ENCODE results near the gene ATRX.

- TF ChIP-seq, protein P1, sequence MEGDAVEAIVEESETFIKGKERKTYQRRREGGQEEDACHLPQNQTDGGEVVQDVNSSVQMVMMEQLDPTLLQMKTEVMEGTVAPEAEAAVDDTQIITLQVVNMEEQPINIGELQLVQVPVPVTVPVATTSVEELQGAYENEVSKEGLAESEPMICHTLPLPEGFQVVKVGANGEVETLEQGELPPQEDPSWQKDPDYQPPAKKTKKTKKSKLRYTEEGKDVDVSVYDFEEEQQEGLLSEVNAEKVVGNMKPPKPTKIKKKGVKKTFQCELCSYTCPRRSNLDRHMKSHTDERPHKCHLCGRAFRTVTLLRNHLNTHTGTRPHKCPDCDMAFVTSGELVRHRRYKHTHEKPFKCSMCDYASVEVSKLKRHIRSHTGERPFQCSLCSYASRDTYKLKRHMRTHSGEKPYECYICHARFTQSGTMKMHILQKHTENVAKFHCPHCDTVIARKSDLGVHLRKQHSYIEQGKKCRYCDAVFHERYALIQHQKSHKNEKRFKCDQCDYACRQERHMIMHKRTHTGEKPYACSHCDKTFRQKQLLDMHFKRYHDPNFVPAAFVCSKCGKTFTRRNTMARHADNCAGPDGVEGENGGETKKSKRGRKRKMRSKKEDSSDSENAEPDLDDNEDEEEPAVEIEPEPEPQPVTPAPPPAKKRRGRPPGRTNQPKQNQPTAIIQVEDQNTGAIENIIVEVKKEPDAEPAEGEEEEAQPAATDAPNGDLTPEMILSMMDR (IDR thresholded peaks at IDR 0.05; ENCODE audit: poor library complexity) = no peak
- TF ChIP-seq EZH2phosphoT487 (IDR thresholded peaks at IDR 0.05; ENCODE audit: low read depth, severe bottlenecking, unreplicated experiment) (no peak), EZH2 (IDR thresholded peaks at IDR 0.05; ENCODE audit: borderline replicate concordance) (no peak)
Measured at GRCh38 chrX:77731821-77732419, 54.1 kb downstream of the ATRX start.

All from hepatocyte (in vitro differentiated cells).